Chondrocyte (in vitro differentiated cells): ENCODE measurements around the gene SND1. TPM values are rescaled to one million over a fixed set of nuclear protein-coding genes. Genes with fewer than 3 reads are reported as not detected.
A peak's percentile ranks its signal among the peaks of the same experiment; 100 is the strongest.

Experiments used
- DNase-seq: peaks from one replicate; pipeline ENCODE4 v3.0.0; 2021; ENCODE audit warnings: mixed read lengths, low spot score
- H3K27ac Mint-ChIP-seq: one replicate; pipeline ENCODE4 v1.8.0; 2021; ENCODE audit warnings: mild to moderate bottlenecking, moderate library complexity, mixed read lengths; ENCODE audit not compliant: unreplicated experiment
- H3K27me3 Mint-ChIP-seq: 2 replicates; pipeline ENCODE4 v1.8.0; 2021; ENCODE audit warnings: low read depth, mixed read lengths
- H3K36me3 Mint-ChIP-seq: 2 replicates; pipeline ENCODE4 v1.8.0; 2021; ENCODE audit warnings: low read depth, mixed read lengths
- H3K4me1 Mint-ChIP-seq: 2 replicates; pipeline ENCODE4 v1.8.0; 2021; ENCODE audit warnings: low read depth, mild to moderate bottlenecking, mixed read lengths
- H3K4me3 Mint-ChIP-seq: one replicate; pipeline ENCODE4 v1.8.0; 2021; ENCODE audit warnings: mild to moderate bottlenecking, moderate library complexity, mixed read lengths; ENCODE audit not compliant: unreplicated experiment
- H3K9me3 Mint-ChIP-seq: 2 replicates; pipeline ENCODE4 v1.8.0; 2021; ENCODE audit warnings: low read depth, mixed read lengths
- total RNA-seq: library from RNA; stranded (reverse); gene quantifications from 3 replicates; pipeline ENCODE4 v1.2.1, GENCODE V29; 2021
- TF ChIP-seq, protein P1 (sequence below): fragments of 200-600 bp; sonication (generic); IDR thresholded peaks from 2 replicates; pipeline ENCODE4 v1.5.0; 2021; ENCODE audit warnings: antibody characterized with exemption, mild to moderate bottlenecking, moderate library complexity

The SND1 gene
- total RNA-seq, 1 donor from 2014 or later, result 229 TPM

DNA sequence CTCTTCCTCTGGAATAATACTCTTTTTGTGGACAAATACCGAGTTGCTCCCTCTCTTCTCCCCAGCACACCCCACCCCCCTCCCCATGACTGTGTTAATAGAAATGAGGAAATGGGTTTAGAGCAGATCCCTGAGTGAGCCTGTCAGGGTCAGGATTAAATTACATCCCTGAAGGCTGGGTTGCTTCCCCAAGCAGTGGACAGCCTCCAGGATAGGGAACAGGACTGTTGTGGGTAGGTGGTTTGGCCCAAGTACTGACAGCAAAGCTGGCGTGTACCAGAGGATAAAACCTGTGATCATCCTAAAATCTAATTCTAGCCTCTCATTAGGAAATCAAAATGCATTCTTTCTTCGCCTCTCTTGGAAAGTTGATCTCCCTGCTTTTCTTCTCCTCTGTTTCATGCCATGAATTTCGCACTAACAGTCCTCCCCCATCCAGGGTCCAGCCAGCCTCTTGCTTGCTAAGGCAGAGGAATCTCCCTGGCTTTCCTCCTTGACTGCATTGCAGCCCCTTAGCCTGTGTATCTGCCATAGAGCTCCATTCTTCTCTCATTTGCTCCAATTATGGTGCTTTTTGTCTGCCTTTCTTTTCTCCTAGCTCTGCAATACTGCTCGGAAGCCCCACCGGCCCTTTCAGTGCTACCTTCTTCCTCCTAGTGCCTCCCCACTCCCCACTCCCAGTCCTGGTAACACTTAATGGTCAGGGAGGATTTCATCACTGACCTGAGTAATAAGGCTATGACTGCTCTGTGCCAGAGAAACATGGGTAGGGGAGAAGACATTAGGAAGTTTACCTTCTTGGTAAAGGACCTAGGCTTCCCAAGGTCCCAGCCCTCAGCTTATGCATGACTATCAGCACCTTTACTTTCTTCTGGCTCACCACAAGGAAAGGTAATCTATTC, 370.9 kb downstream of the SND1 start:
- TF ChIP-seq, protein P1, sequence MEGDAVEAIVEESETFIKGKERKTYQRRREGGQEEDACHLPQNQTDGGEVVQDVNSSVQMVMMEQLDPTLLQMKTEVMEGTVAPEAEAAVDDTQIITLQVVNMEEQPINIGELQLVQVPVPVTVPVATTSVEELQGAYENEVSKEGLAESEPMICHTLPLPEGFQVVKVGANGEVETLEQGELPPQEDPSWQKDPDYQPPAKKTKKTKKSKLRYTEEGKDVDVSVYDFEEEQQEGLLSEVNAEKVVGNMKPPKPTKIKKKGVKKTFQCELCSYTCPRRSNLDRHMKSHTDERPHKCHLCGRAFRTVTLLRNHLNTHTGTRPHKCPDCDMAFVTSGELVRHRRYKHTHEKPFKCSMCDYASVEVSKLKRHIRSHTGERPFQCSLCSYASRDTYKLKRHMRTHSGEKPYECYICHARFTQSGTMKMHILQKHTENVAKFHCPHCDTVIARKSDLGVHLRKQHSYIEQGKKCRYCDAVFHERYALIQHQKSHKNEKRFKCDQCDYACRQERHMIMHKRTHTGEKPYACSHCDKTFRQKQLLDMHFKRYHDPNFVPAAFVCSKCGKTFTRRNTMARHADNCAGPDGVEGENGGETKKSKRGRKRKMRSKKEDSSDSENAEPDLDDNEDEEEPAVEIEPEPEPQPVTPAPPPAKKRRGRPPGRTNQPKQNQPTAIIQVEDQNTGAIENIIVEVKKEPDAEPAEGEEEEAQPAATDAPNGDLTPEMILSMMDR, result no peak
- H3K27ac Mint-ChIP-seq, result peak overlapping the region; percentile 80
- no peaks in the 10 kb centered on the region for H3K27me3 Mint-ChIP-seq
- H3K9me3 Mint-ChIP-seq, result no peaks in the 10 kb centered on the region
- H3K36me3 Mint-ChIP-seq, result peaks cover 7% of the 10 kb centered on the region
- H3K4me1 Mint-ChIP-seq, result peaks cover 49% of the 10 kb centered on the region
- no peak for DNase-seq
- no peak overlapping the region for H3K4me3 Mint-ChIP-seq

DNA sequence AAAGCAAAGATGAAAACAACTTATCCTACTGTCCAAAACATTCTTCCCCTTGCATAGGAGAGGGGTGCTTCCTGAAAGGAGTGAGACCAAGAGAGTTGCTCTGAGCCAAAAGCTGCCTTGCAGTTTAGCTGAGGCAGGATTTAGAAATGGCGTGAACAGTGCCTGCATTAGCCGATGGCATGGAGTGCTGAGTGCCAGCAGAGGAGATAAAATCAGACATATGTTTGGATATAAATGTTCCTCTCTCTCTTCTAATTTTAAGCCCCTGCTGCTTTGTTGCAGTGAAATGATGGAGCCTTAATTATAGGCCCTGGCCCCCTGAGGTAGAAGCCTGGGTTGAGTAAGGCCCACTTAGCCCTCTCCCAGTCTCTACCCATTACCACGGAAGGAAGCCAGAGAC, 372.2 kb downstream of the SND1 start:
- Mint-ChIP-seq H3K4me3 (no peak overlapping the region), H3K4me1 (peaks cover 36% of the 10 kb centered on the region), H3K27me3 (no peaks in the 10 kb centered on the region), H3K36me3 (peaks cover 10% of the 10 kb centered on the region), H3K9me3 (no peaks in the 10 kb centered on the region), H3K27ac (no peak overlapping the region)
- TF ChIP-seq, protein P1, result no peak
- DNase-seq, result no peak

DNA sequence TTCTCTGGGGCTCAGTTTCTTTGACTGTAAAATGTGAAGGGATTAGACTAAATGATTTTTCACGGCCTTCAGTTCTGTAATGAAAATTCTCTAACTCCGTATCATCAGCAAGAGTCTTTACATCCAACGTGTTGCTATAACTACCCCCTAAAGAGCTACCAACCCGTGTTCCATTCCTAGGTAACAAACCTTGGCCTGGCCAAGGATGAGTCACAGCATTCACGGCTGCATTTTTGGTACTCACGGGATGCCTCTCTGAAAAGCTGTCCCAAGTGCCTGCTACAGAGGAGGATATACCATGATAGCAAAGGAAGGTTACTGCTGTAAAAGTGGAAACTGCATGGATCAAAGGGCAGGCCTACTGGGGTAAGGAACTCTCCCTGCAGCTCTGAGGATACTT, 373.4 kb downstream of the SND1 start:
- Mint-ChIP-seq H3K4me1 (peaks cover 37% of the 10 kb centered on the region), H3K36me3 (peaks cover 10% of the 10 kb centered on the region), H3K27me3 (no peaks in the 10 kb centered on the region), H3K4me3 (no peak overlapping the region), H3K9me3 (no peaks in the 10 kb centered on the region), H3K27ac (peak overlapping the region; percentile 55)
- TF ChIP-seq, protein P1, result no peak
- DNase-seq, result no peak

GRCh38 chr7:128025819-128026218, 373.8 kb downstream of the SND1 start:
- H3K9me3 Mint-ChIP-seq, result no peaks in the 10 kb centered on the region
- H3K36me3 Mint-ChIP-seq, result peaks cover 7% of the 10 kb centered on the region
- no peak for DNase-seq
- H3K4me3 Mint-ChIP-seq, result no peak overlapping the region
- TF ChIP-seq, protein P1, result no peak
- peaks cover 42% of the 10 kb centered on the region for H3K4me1 Mint-ChIP-seq
- no peaks in the 10 kb centered on the region for H3K27me3 Mint-ChIP-seq
- H3K27ac Mint-ChIP-seq, result no peak overlapping the region

DNA sequence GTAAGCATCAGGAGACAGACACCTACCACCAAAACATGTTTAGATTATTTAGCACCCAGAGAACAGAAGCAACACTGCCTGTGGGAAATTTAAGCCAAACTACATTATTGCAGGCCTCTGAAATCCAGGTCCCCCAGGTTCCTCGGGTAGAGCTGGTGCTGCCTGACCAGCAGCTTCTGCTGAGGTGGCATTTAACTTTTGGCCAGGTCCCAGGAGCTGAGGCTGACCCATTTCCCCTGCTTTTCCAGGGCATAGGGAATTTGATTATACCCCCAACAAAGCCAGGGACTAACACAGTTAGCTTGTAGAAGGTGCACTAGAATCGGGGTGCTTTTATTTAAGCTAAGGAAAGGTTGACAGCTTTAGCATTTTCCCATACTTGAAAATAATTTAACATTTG, 374.6 kb downstream of the SND1 start:
- peaks cover 37% of the 10 kb centered on the region for H3K4me1 Mint-ChIP-seq
- no peak for DNase-seq
- TF ChIP-seq, protein P1, result no peak
- H3K9me3 Mint-ChIP-seq, result no peaks in the 10 kb centered on the region
- no peaks in the 10 kb centered on the region for H3K27me3 Mint-ChIP-seq
- no peak overlapping the region for H3K27ac Mint-ChIP-seq
- H3K36me3 Mint-ChIP-seq, result peaks cover 4% of the 10 kb centered on the region
- no peak overlapping the region for H3K4me3 Mint-ChIP-seq
